ENCODE results near the gene CDH4. TPM values are rescaled to one million over a fixed set of nuclear protein-coding genes. Genes with fewer than 3 reads are reported as not detected.

Gene CDH4
- total and polyA plus RNA-seq, 2 of the 13 experiments (the other 11 are each of a cell fraction or from before 2014, with no cell fraction given): not detected

DNA sequence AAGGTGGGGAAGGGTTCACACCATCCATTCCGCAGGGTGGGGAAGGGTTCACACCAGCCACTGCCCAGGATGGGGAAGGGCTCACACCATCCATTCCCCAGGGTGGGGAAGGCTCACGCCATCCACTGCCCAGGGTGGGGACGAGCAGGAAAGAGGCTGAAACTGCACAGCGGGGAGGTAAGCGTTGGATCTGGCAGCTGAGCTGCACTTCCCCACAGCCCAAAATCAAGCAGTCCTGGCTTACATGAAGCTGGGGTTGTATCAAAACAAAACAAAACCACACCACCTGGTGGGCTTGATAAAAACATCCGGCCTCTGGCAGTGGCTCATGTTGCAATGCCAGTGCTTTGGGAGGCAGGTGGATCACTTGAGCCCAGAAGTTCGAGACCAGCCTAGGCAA, 545.1 kb downstream of the CDH4 start:
- H3K27me3 ChIP-seq (ENCODE audit: control insufficient read depth in 1 of 2, insufficient read depth in 2 of 2, low read length in 2 of 2): peaks cover 21 to 55% of the 10 kb centered on the region in 2 experiments; a peak in 4 of 5 replicates
- no peak for FAIRE-seq

More for the DNA sequence above, 545.1 kb downstream of the CDH4 start:
- no peaks in the 10 kb centered on the region for H3K4me1 ChIP-seq (ENCODE audit: insufficient read depth, low read length)
- H3K27ac ChIP-seq (ENCODE audit: extremely low read length, insufficient read depth, low read length): no peak overlapping the region
- POLR2A ChIA-PET: no interaction called here
- no peak overlapping the region for H2AFZ ChIP-seq (ENCODE audit: low read length)
- DNase-seq (ENCODE audit: low spot score) (no peak), ATAC-seq (no peak)
- no peak overlapping the region for H3K4me3 ChIP-seq (replicated peaks in 1 of 3; ENCODE audit: insufficient read depth in 1 of 3, low read depth in 2 of 3, low read length in 3 of 3)
- H4K20me1 ChIP-seq (ENCODE audit: insufficient read depth, low read length): peaks cover 2% of the 10 kb centered on the region; the same call in 1 of the 2 replicates
- H3K4me2 ChIP-seq (ENCODE audit: low read depth, low read length): no peak overlapping the region
- no peak overlapping the region for H3K9ac ChIP-seq (ENCODE audit: insufficient read depth, low read depth, low read length)
- no TSS peak for BruUV-seq (replicated peaks)
- WGBS (ENCODE audit: low lambda C conversion rate): 22% methylated on average over 7 of the region's 7 CpGs
- intact Hi-C loops (cut with micrococcal nuclease; ENCODE audit: unreplicated experiment) (no loop called here), in situ Hi-C loops (cut with HindIII; ENCODE audit: extremely low pct_ligation_motif_present, low pct_unique_long_range_greater_than_20kb) (no loop called here)
- TF ChIP-seq CTCF (CRISPR knock-in tag; IDR thresholded peaks at IDR 0.05) (peak; percentile 29; the same call in 1 of the 2 replicates), THYN1 (CRISPR knock-in tag; IDR thresholded peaks at IDR 0.05; ENCODE audit: borderline replicate concordance, low read depth) (no peak), ETV5 (CRISPR knock-in tag; IDR thresholded peaks at IDR 0.05; ENCODE audit: borderline replicate concordance) (no peak), ZNF580 (CRISPR knock-in tag; IDR thresholded peaks at IDR 0.05; ENCODE audit: borderline replicate concordance, low read depth) (no peak), ZFP37 (CRISPR knock-in tag; IDR thresholded peaks at IDR 0.05; ENCODE audit: borderline replicate concordance) (no peak), MYC (CRISPR knock-in tag; IDR thresholded peaks at IDR 0.05; ENCODE audit: borderline replicate concordance) (no peak), JUN (CRISPR knock-in tag; IDR thresholded peaks at IDR 0.05) (no peak), MXD1 (CRISPR knock-in tag; IDR thresholded peaks at IDR 0.05) (no peak)
- CTCF ChIA-PET (ENCODE audit: low intra/inter-chr PET ratio, low total read pairs): interaction anchor here (0.6 kb wide), 1 partner anchor 90 kb away, joined by 3 read pairs; no protein-coding TSS in a partner anchor
- no peaks in the 10 kb centered on the region for H3K79me2 ChIP-seq (ENCODE audit: insufficient read depth, low read length)
- H3K9me3 ChIP-seq (ENCODE audit: low read length): no peaks in the 10 kb centered on the region
- H3K36me3 ChIP-seq (replicated peaks in 1 of 2; ENCODE audit: control insufficient read depth in 1 of 2, insufficient read depth in 2 of 2, low read length in 2 of 2): no peaks in the 10 kb centered on the region

Data from HepG2 (cell line).